ENCODE measurements around the gene TMEM252.

TMEM252 gene

GRCh38 chr9:68502279-68502678 is 38.4 kb downstream of the TMEM252 start:
- H3K27ac ChIP-seq, result no peak overlapping the region
- no peak for DNase-seq (ENCODE audit: low read depth, low spot score)

DNA sequence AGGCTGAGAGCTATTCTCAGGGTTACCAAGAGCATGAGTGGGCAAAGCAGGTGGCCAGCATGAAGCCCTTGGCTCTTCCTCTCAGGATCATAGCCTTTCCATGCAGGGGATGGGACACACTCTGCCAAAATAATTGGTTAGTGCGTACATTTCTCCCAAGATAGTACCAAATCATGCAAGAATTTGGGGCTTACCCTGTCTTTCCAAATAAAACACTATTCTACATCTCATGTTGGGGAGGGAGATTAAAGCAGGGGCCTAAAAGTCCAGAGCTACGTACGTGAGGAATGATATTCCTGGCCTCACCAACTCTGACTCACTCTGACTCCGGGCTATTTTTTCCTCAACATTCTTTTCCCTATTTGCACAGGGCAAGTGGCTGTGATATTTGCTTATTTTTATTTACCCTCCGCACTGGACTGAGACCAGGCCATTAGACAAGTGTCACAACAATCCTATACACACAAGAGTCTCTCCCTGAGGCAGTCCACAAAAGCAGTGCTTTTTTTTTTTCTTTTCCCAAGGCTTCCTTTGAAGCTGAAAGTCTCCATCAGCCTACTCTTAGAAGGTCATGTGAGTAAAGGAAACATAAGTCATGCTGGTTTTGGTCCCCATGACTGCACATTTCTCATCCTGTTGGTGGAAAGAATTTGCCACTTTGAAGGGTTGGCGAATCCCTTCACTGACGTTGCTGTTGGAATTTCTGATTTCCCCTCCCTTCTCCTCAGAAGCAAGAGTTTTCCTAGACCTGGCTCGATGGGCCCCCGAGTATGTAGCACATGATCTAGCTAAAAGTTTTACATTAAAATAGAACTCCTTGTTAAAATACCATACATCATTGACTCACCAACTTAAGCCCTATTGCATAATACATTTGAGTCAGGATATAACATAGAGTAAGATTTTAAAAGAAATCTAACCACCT is 40.0 kb downstream of the TMEM252 start:
- peak overlapping the region; percentile 37 for H3K27ac ChIP-seq

DNA sequence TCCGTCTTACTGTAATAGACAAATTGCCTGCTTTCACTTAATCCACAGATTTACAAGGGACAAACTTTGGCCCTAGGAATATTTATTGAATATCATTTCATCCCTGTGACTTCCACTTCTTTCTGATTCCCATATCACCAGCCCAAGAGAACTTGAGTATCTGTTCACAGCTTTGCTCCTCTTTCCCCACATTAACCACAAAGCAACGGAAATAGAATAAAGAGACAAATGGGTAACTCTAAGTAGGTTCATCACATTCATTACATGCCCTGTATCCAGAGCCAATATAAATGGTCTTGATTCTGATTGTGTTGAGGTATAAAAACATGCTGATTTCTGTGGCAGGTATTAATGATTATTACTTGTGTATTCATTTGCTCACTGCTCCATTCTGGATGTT is 41.9 kb downstream of the TMEM252 start:
- no peak overlapping the region for H3K27ac ChIP-seq
- no peak for DNase-seq (ENCODE audit: low read depth, low spot score)

More for the DNA sequence above, 40.0 kb downstream of the TMEM252 start:
- no peak for DNase-seq (ENCODE audit: low read depth, low spot score)

DNA sequence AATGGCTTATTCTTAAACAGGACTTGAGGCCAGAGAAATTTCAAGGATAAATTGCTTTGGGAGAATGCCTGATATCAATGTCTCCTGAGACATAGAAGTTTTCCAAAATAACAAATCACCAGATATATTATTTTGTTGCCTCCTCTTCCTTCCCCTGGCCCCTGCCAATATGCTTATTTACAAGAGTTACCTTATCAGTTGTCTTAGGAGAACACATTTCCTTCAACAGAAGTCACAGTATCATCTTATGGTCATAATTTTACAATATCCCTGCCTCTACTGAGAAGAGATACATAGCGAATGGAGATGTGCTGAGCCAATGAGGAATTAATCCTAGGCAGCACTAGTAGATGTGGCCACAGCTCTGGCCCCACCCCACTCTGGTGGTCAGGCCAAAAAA is 43.1 kb downstream of the TMEM252 start:
- DNase-seq (ENCODE audit: low read depth, low spot score), result no peak
- H3K27ac ChIP-seq, result no peak overlapping the region

GRCh38 chr9:68496356-68496755 is 44.3 kb downstream of the TMEM252 start:
- DNase-seq (ENCODE audit: low read depth, low spot score), result no peak

DNA sequence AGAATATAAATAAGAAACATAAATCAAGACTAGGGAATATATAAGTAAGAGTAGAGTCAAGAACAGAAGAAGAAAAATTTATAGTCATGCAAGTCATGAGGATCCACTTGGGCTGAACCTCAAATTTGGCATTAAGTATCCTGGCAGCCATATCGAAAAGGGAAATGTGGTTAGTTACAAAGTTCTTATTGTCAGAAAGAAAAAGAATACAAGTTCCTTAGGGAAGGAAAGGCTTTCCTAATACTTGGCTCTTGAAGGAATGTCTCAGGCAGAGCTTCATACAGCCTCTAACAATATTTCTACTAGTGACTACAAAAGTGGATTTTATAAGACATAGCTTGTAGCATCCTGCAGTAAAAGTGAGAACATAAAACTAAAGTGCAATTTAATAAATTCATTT is 45.4 kb downstream of the TMEM252 start:
- H3K27ac ChIP-seq, result no peak overlapping the region
- DNase-seq (ENCODE audit: low read depth, low spot score), result no peak

More at GRCh38 chr9:68496356-68496755, 44.3 kb downstream of the TMEM252 start:
- no peak overlapping the region for H3K27ac ChIP-seq

- no peak for DNase-seq (ENCODE audit: low read depth, low spot score)
- H3K27ac ChIP-seq, result no peak overlapping the region
These were observed 46.6 kb downstream of the TMEM252 start for GRCh38 chr9:68493958-68494577.

DNA sequence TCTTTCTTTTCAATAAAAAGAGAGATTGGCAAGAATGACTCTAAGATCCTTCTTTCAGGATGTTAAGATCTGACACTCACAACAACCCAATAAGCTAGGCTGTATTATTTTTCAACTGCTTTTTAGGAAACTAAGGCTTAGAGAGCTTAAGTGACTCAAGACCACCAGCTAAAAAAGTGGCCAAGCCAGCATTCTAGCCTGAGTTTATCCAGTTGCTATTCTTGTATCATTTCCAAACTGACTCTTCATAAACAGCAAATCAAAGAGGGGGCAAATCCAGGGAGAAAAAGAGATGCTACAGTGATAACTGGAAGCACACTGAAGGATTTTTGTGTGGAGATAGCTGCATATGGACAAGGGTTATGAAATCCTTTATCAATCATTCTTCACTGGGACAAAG is 47.1 kb downstream of the TMEM252 start:
- DNase-seq (ENCODE audit: low read depth, low spot score), result no peak
- no peak overlapping the region for H3K27ac ChIP-seq

DNA sequence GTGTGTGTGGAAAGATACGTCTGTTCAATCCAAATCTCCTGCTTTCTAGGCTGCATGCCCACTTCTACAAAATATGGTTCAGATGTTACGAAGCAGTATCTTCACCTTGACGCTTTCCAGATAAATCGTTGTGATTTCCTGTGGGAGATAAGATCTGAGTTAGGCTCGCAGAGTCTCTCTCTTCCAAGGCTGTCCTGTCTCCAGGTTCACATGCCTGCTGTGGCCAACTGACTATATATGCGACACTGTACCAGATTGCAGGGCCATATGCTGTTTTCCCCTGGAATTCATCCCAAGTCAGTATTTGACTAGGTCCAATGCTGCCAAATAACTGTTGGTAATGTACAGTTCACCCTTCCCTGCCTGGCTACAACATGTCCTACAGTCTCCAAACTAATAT is 47.9 kb downstream of the TMEM252 start:
- no peak overlapping the region for H3K27ac ChIP-seq
- DNase-seq (ENCODE audit: low read depth, low spot score), result no peak

- DNase-seq (ENCODE audit: low read depth, low spot score), result no peak
- H3K27ac ChIP-seq, result no peak overlapping the region
These were observed 51.0 kb downstream of the TMEM252 start for GRCh38 chr9:68489646-68490045.

DNA sequence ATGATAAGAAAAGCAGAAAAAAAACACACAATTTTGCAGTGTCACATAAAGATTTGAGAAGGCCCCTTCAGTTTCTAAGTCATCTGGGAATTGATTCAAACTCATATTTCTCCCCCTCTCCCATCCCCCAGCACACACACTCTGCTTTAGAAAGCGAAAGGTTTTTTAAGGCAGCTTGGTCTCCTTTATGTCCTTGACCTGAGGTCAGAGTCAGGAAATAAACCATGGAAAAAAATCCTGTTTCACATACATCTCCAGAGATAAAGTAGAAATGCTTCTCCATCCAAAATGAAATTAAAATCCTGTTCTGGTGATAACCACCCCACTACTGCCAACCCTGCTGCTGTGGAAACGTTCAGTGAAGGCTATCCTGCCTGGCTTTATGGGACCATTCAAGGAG is 52.6 kb downstream of the TMEM252 start:
- H3K27ac ChIP-seq, result no peak overlapping the region
- no peak for DNase-seq (ENCODE audit: low read depth, low spot score)

Measured in epithelial cell of prostate (primary cell).